IMR-90 (cell line): ENCODE data around the gene AFAP1L1.

ENCODE experiments used
- CEBPB ChIP-seq: IDR thresholded peaks from 2 replicates; pipeline ENCODE4 v1.6.1; 2012; ENCODE audit warnings: low read depth, low read length, improper control_type of control experiment
- CHD1 ChIP-seq: IDR thresholded peaks from 2 replicates; pipeline ENCODE4 v1.6.1; 2012; ENCODE audit warnings: low read depth, low read length, improper control_type of control experiment
- ELK1 ChIP-seq: fragments of 150-350 bp; IDR thresholded peaks from 2 replicates; pipeline ENCODE4 v1.6.1; 2016; ENCODE audit warnings: low read depth, mild to moderate bottlenecking, low read length, moderate library complexity, borderline replicate concordance
- FOS ChIP-seq: fragments of 150-350 bp; IDR thresholded peaks from 2 replicates; pipeline ENCODE4 v1.6.1; 2016; ENCODE audit warnings: low read depth, low read length
- MAZ ChIP-seq: IDR thresholded peaks from 2 replicates; pipeline ENCODE4 v1.6.1; 2012; ENCODE audit warnings: low read depth, mild to moderate bottlenecking, low read length, improper control_type of control experiment, moderate library complexity, borderline replicate concordance
- MXI1 ChIP-seq: IDR thresholded peaks from 2 replicates; pipeline ENCODE4 v1.6.1; 2012; ENCODE audit warnings: low read depth, mild to moderate bottlenecking, low read length, moderate library complexity, borderline replicate concordance
- POLR2A ChIP-seq: IDR thresholded peaks from 2 replicates; pipeline ENCODE4 v1.6.1; 2012; ENCODE audit warnings: mild to moderate bottlenecking, low read depth, low read length
- RAD21 ChIP-seq: IDR thresholded peaks from 2 replicates; pipeline ENCODE4 v1.6.1; 2012; ENCODE audit warnings: low read length, improper control_type of control experiment
- RCOR1 ChIP-seq: IDR thresholded peaks from 2 replicates; pipeline ENCODE4 v1.6.1; 2012; ENCODE audit warnings: mild to moderate bottlenecking, low read length, improper control_type of control experiment; ENCODE audit not compliant: insufficient replicate concordance
- SMC3 ChIP-seq: fragments of 150-350 bp; IDR thresholded peaks from 2 replicates; pipeline ENCODE4 v1.6.1; 2016; ENCODE audit warnings: low read depth, mild to moderate bottlenecking, antibody characterized with exemption, low read length, moderate library complexity
- TF ChIP-seq, protein P1 (sequence below): conservative IDR thresholded peaks from 2 replicates; pipeline ENCODE4 v1.5.1; 2012; ENCODE audit warnings: mild to moderate bottlenecking, low read depth, low read length, improper control_type of control experiment

DNA sequence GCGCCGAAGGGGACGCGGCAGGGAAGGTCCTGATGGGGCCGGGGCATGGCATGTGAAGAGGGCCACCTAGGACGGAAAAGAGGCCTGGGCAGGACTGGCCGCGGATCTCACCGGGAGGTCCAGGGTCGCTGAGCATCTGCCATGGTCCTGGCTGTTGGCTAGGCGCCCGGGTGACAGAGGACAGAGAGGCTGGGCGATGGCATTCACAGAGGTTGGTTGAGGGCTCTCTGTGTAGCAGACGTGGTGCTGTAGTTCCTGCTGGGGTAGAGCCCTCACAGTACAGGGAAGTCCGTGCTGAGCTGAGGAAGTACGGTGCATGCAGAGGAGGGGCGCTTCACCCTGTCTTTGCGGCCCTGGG is 86.6 kb downstream of the AFAP1L1 start:
- no peak for TF ChIP-seq POLR2A
- TF ChIP-seq, protein P1, sequence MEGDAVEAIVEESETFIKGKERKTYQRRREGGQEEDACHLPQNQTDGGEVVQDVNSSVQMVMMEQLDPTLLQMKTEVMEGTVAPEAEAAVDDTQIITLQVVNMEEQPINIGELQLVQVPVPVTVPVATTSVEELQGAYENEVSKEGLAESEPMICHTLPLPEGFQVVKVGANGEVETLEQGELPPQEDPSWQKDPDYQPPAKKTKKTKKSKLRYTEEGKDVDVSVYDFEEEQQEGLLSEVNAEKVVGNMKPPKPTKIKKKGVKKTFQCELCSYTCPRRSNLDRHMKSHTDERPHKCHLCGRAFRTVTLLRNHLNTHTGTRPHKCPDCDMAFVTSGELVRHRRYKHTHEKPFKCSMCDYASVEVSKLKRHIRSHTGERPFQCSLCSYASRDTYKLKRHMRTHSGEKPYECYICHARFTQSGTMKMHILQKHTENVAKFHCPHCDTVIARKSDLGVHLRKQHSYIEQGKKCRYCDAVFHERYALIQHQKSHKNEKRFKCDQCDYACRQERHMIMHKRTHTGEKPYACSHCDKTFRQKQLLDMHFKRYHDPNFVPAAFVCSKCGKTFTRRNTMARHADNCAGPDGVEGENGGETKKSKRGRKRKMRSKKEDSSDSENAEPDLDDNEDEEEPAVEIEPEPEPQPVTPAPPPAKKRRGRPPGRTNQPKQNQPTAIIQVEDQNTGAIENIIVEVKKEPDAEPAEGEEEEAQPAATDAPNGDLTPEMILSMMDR = no peak
- TF ChIP-seq RCOR1 = no peak
- no peak for TF ChIP-seq MAZ
- no peak for TF ChIP-seq SMC3
- no peak for TF ChIP-seq CEBPB
- no peak for TF ChIP-seq ELK1
- TF ChIP-seq MXI1 = no peak
- TF ChIP-seq CHD1 = no peak
- no peak for TF ChIP-seq FOS
- TF ChIP-seq RAD21 = no peak
